GM12878 (cell line): ENCODE measurements around the gene ZNF423. TPM values are rescaled to one million over a fixed set of nuclear protein-coding genes. Genes with fewer than 3 reads are reported as not detected.

Source experiments
- ATAC-seq: fragments of 200-7000 bp; cut with Tn5 transposase; 3 replicates; pipeline ENCODE4 v1.9.1; 2020; ENCODE audit warnings: mild to moderate bottlenecking, moderate library complexity
- BruUV-seq: library from RNA; stranded (reverse); fragments of 400-500 nt; replicated peaks from 2 replicates; lab custom pipeline; 2021; lab: Mats Ljungman, UMichigan
- CTCF ChIA-PET: fragments of 300-600 bp; sonication (Branson Sonifier 250); formaldehyde crosslinking; extraction: SDS; loops from one replicate; lab custom pipeline; 2021; ENCODE audit warnings: inconsistent platforms; lab: Yijun Ruan, JAX
- POLR2A ChIA-PET: fragments of 350-600 bp; formaldehyde crosslinking; extraction: SDS; loops from one replicate; lab custom pipeline; 2021; ENCODE audit warnings: inconsistent platforms; lab: Charles Lee
- RAD21 ChIA-PET: fragments of 300-600 bp; sonication (Branson Sonifier 250); formaldehyde crosslinking; loops from one replicate; lab custom pipeline; 2023; ENCODE audit warnings: antibody characterized with exemption; ENCODE audit not compliant: unreplicated experiment; lab: Charles Lee
- SMC1A ChIA-PET: fragments of 300-600 bp; sonication (Branson Sonifier 250); formaldehyde crosslinking; loops from one replicate; lab custom pipeline; 2023; ENCODE audit not compliant: unreplicated experiment, uncharacterized antibody; lab: Charles Lee
- DNase-seq: peaks from one replicate; pipeline ENCODE4 v3.0.0-alpha.2; 2011; ENCODE audit warnings: low read depth, low spot score
- FAIRE-seq: peaks from 3 replicates; lab custom pipeline; 2011; peaks lifted over from hg19 to GRCh38; lab: Jason Lieb, UNC
- H2AFZ ChIP-seq: 2 replicates; pipeline ENCODE4 v1.6.0; 2011; ENCODE audit warnings: low read depth, low read length, control low read depth; ENCODE audit not compliant: control insufficient read depth
- H3K27ac ChIP-seq: 2 replicates; pipeline ENCODE4 v1.5.1; 2011; ENCODE audit warnings: control low read depth; ENCODE audit not compliant: control insufficient read depth, insufficient read depth
- H3K27me3 ChIP-seq, 2 experiments: replicated peaks in 1 of 2; 2 replicates each; pipeline versions ENCODE4 v1.6.0 to v1.6.1; 2011; ENCODE audit warnings: low read length in 1 of 2; ENCODE audit not compliant: control insufficient read depth in 2 of 2, insufficient read depth in 2 of 2
- H3K36me3 ChIP-seq, 2 experiments: 2 replicates each; pipeline ENCODE4 v1.5.1; 2011; ENCODE audit warnings: low read length in 1 of 2; ENCODE audit not compliant: control insufficient read depth in 2 of 2, insufficient read depth in 2 of 2
- H3K4me1 ChIP-seq: 2 replicates; pipeline ENCODE4 v1.6.1; 2011; ENCODE audit warnings: mild to moderate bottlenecking, low read length, moderate library complexity, mixed read lengths; ENCODE audit not compliant: control insufficient read depth, insufficient read depth
- H3K4me2 ChIP-seq: 2 replicates; pipeline ENCODE4 v1.6.0; 2011; ENCODE audit warnings: control low read depth; ENCODE audit not compliant: control insufficient read depth, insufficient read depth
- H3K4me3 ChIP-seq: fragments of 200-600 bp; sonication (generic); 2 replicates; pipeline ENCODE4 v1.5.1; 2016
- H3K79me2 ChIP-seq: 2 replicates; pipeline ENCODE4 v1.6.0; 2011; ENCODE audit warnings: low read length; ENCODE audit not compliant: control insufficient read depth, insufficient read depth
- H3K9ac ChIP-seq: 2 replicates; pipeline ENCODE4 v1.8.0; 2011; ENCODE audit warnings: low read length, control low read depth, mixed read lengths; ENCODE audit not compliant: control insufficient read depth, insufficient read depth
- H3K9me3 ChIP-seq: replicated peaks from 3 replicates; pipeline ENCODE4 v1.5.1; 2011; ENCODE audit warnings: mild to moderate bottlenecking, low read length; ENCODE audit not compliant: control insufficient read depth, insufficient read depth
- H4K20me1 ChIP-seq: 2 replicates; pipeline ENCODE4 v1.6.0; 2011; ENCODE audit not compliant: control insufficient read depth, insufficient read depth
- BHLHE40 ChIP-seq, 2 experiments: fragments of 450-650 bp in 1 of 2; IDR thresholded peaks; 2 replicates each; pipeline ENCODE4 v1.6.1; 2011 to 2017; ENCODE audit warnings: low read depth in 2 of 2, borderline replicate concordance in 1 of 2, improper control_type of control experiment in 1 of 2, low read length in 1 of 2, mild to moderate bottlenecking in 1 of 2
- CUX1 ChIP-seq: IDR thresholded peaks from 2 replicates; pipeline ENCODE4 v1.6.1; 2012; ENCODE audit warnings: improper control_type of control experiment, low read depth, low read length; ENCODE audit not compliant: insufficient replicate concordance
- KLF5 ChIP-seq: fragments of 450-650 bp; IDR thresholded peaks from 2 replicates; pipeline ENCODE4 v1.6.1; 2014; ENCODE audit warnings: mild to moderate bottlenecking; ENCODE audit not compliant: partially characterized antibody
- NFIC ChIP-seq: IDR thresholded peaks from 2 replicates; pipeline ENCODE4 v1.6.1; 2012; ENCODE audit warnings: low read depth, mild to moderate bottlenecking, inconsistent platforms, low read length, moderate library complexity
- SIX5 ChIP-seq: IDR thresholded peaks from 2 replicates; pipeline ENCODE4 v1.6.1; 2011; ENCODE audit warnings: mild to moderate bottlenecking, low read depth, low read length, moderate library complexity; ENCODE audit not compliant: severe bottlenecking
- TBL1XR1 ChIP-seq: IDR thresholded peaks from 2 replicates; pipeline ENCODE4 v1.6.1; 2012; ENCODE audit warnings: low read depth, low read length, improper control_type of control experiment
- WGBS: methylation state at CpG from one replicate; pipeline ENCODE4 v1.1.6; 2016; ENCODE audit warnings: low lambda C conversion rate; ENCODE audit not compliant: insufficient replicate concordance, insufficient coverage; ENCODE audit errors: missing lambda C conversion rate; 5-methylcytosine and 5-hydroxymethylcytosine counted together
- in situ Hi-C: fragments of 300-500 bp; cut with MboI; formaldehyde crosslinking; loops from 9 replicates; pipeline ENCODE4 v1.14.3; 2018; ENCODE audit warnings: mixed read lengths
- intact Hi-C: fragments of 100-400 bp; cut with micrococcal nuclease; formaldehyde crosslinking; loops from one replicate; pipeline ENCODE4 v1.14.2; 2022; ENCODE audit not compliant: unreplicated experiment
- polyA plus RNA-seq, 11 experiments: library from polyadenylated mRNA; depleted of rRNA in 4 of 11; unstranded in 6 of 11; stranded (reverse) in 5 of 11; fragments of >200 nt; fragmentation: Nextera tagmentation in 4 of 11; fragmentation: Illumina TruSeq in 1 of 11; extraction: Ambion mirVana in 4 of 11; extraction: Trizol in 1 of 11; gene quantifications; 1 replicate in 1 of 11; 2 replicates in 10 of 11; pipeline versions ENCODE4 v1.2.1 to v1.2.3, GENCODE V29; 2011 to 2016; ENCODE audit warnings: inconsistent platforms in 2 of 11, missing spikeins in 2 of 11, low read depth in 1 of 11
- total RNA-seq, 4 experiments: library from RNA; depleted of rRNA in 3 of 4; stranded (reverse); fragments of >200 nt in 3 of 4; fragmentation: Illumina TruSeq in 1 of 4; extraction: Trizol in 1 of 4; gene quantifications; 2 replicates each; pipeline versions ENCODE4 v1.2.1 to v1.2.3, GENCODE V29; 2013 to 2021

Gene ZNF423
- total and polyA plus RNA-seq, 10 of the 15 experiments (the other 5 are each of a cell fraction or from before 2014, with no cell fraction given), result 0.03 to 0.64 (median 0.10) TPM

GRCh38 chr16:49701065-49701685, 154.7 kb downstream of the ZNF423 start:
- TF ChIP-seq KLF5 (no peak), NFIC (0 out of 2 replicates have a peak, but pooled peaks have one; percentile 7), BHLHE40 (IDR thresholded peaks at IDR 0.05; ENCODE audit: borderline replicate concordance in 1 of 2, low read depth in 2 of 2, low read length in 1 of 2) (peak; percentile 24 to 56; a peak in 3 of 4 replicates)
- ChIA-PET CTCF (no interaction called here), POLR2A (no interaction called here)

GRCh38 chr16:49700251-49701064, 155.5 kb downstream of the ZNF423 start:
- ChIA-PET CTCF (no interaction called here), POLR2A (interaction anchor here (0.7 kb wide), 1 partner anchor 172 kb away, joined by 4 read pairs; no protein-coding TSS in a partner anchor), RAD21 (no interaction called here), SMC1A (no interaction called here)
- H3K27me3 ChIP-seq, result no peaks in the 10 kb centered on the region; a peak in 1 of 4 replicates
- H3K27ac ChIP-seq, result no peak overlapping the region
- no peaks in the 10 kb centered on the region for H4K20me1 ChIP-seq
- no peak overlapping the region for H3K4me2 ChIP-seq
- no peaks in the 10 kb centered on the region for H3K79me2 ChIP-seq
- DNase-seq (no peak), ATAC-seq (no peak), FAIRE-seq (no peak)
- BruUV-seq, result no TSS peak
- no peak overlapping the region for H3K9ac ChIP-seq
- no peak overlapping the region; the same call in 1 of the 2 replicates for H2AFZ ChIP-seq
- no peaks in the 10 kb centered on the region for H3K36me3 ChIP-seq
- in situ Hi-C loops, result no loop called here
- intact Hi-C loops, result loop anchor here (10.0 kb wide), 1 partner anchor 206 kb away; no protein-coding TSS in a partner anchor
- H3K4me3 ChIP-seq, result no peak overlapping the region
- H3K4me1 ChIP-seq, result peaks cover 7% of the 10 kb centered on the region
- WGBS, result 26% methylated on average over 10 of the region's 10 CpGs
- no peaks in the 10 kb centered on the region for H3K9me3 ChIP-seq
- TF ChIP-seq SIX5 (no peak), TBL1XR1 (no peak), CUX1 (no peak)

More at GRCh38 chr16:49701065-49701685, 154.7 kb downstream of the ZNF423 start:
- in situ Hi-C loops, result no loop called here
- ATAC-seq (no peak), FAIRE-seq (no peak), DNase-seq (no peak)
- BruUV-seq, result no TSS peak
- Histone ChIP-seq H3K4me2 (no peak overlapping the region), H3K9me3 (no peaks in the 10 kb centered on the region), H3K4me1 (peaks cover 7% of the 10 kb centered on the region), H2AFZ (peak overlapping the region; percentile 29; the same call in 1 of the 2 replicates), H3K27ac (no peak overlapping the region), H3K36me3 (no peaks in the 10 kb centered on the region), H3K9ac (no peak overlapping the region), H3K4me3 (no peak overlapping the region), H3K79me2 (no peaks in the 10 kb centered on the region), H3K27me3 (no peaks in the 10 kb centered on the region; a peak in 1 of 4 replicates), H4K20me1 (no peaks in the 10 kb centered on the region)
- intact Hi-C loops, result loop anchor here (10.0 kb wide), 1 partner anchor 206 kb away; no protein-coding TSS in a partner anchor
- SMC1A ChIA-PET, result no interaction called here
- RAD21 ChIA-PET, result no interaction called here
- WGBS, result 16% methylated on average over 17 of the region's 18 CpGs
